Measurements from ENCODE around the gene ZNF451.

Gene ZNF451

DNA sequence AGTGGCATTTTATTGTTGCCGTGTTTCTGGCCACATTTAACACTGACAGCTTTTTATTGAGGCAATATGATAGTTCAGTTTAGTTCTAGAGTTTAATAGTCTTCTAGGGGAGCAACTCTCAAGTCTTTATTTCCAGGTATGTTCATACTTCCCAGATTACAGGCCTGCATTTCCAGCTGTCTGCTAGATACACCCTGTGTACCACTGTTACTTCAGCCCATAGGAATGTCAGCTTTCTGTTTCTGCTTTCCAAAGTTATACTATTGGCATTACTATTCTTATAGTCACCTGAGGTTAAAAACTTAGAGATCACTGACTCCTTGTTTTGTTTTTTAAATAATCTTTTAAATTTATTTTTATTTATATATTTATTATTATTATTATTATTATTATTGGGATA, 7.6 kb downstream of the ZNF451 start:
- DNase-seq = no peak

- no peak for DNase-seq
Measured at GRCh38 chr6:57102976-57103375, 13.0 kb downstream of the ZNF451 start.

DNA sequence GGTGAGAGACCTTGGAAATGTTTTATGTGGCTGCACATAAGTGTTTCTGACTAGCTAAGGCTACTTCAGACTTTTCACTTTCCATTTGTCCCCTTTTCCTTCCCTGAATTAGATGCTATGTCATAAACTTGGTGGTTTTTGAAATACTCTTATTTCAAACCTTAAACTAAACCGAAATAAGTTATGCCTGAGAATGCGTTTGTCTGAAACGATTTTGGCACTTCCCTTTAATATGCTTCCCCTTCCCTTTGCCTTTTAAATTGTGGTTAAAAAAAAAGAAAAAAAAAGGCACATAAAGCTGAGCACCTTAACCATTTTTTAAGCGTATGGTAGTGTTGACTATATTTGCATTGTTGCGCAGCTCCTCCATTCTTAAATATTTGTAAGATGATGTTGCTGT, 14.3 kb downstream of the ZNF451 start:
- no peak for DNase-seq

DNA sequence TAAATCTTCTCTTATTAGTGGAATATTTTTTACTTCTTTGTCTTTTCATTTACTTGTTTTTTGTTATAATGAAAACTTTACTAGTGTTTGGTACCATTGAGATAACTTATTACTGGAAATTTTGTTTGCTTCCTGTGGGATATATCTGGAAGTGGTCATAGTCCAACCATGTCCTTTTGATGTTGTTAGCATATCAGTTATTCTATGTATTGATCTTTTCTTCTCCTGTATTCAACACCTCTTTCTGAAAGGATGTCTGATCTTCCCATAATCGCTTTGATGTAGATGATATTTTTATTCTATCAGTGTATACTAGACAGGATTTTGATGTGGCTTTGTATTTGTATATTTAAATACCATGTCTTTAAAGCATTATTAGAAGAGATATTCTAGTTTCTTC, 17.0 kb downstream of the ZNF451 start:
- no peak for DNase-seq

- DNase-seq = no peak
Measured at GRCh38 chr6:57108691-57109090, 18.7 kb downstream of the ZNF451 start.

- DNase-seq = no peak
Measured at GRCh38 chr6:57109880-57110279, 19.9 kb downstream of the ZNF451 start.

GRCh38 chr6:57113105-57113504, 23.1 kb downstream of the ZNF451 start:
- no peak for DNase-seq

GRCh38 chr6:57116776-57117175, 26.8 kb downstream of the ZNF451 start:
- DNase-seq = no peak

GRCh38 chr6:57117796-57118195, 27.8 kb downstream of the ZNF451 start:
- no peak for DNase-seq

DNA sequence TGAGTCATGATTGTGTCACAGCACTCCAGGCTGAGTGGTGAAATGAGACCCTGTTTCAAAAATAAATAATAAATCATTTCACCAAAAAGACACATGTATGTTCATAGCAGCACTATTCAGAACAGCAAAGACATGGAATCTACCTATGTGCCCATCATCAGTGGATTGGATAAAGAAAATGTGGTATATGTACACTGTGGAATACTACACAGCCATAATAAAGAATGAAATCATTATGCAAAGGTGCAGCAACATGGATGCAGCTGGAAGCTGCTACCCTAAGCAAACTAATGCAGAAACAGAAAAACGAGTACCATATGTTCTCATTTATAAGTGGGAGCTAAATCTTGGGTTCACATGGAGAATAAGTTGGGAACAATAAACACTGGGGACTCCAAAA, 33.1 kb downstream of the ZNF451 start:
- no peak for DNase-seq

DNA sequence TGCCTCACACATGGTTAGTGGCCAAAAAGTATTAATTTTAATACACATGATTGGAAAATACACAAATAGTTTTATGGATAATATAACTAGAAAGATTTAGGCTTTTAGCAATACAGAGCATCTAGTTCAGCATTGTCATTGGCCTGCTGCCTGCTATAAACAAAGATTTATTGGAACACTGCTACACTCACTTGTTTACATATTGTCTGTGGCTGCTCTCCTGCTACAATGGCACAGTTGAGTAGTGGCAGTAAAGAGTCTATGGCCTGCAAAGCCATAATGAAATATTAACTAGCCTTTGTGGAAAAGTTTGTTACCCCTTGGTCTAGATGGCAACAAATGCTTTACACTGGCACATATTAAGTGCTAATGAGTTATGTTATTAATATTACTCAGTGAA, 37.8 kb downstream of the ZNF451 start:
- no peak for DNase-seq

- no peak for DNase-seq
Measured at GRCh38 chr6:57130661-57131177, 40.7 kb downstream of the ZNF451 start.

- no peak for DNase-seq
Measured at GRCh38 chr6:57134954-57135353, 45.0 kb downstream of the ZNF451 start.

DNA sequence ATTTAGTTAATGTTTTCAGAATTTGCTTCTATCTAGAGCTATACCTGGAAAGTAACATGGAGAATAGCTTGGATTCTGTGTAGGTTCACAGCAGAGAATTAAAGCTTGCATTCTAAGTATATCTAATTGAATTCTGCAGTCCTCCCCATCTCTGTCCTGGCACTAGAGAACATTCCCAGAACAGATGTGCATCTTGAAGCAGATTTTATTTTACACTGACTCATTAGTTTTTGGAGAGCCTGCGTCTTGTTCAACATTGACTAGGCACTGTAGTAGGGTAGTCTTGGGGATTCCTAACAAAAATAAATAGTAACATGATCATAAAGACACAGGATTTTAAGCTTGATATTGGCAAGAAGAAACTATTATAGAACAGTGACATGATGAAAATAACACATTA, 45.9 kb downstream of the ZNF451 start:
- no peak for DNase-seq

- DNase-seq = no peak
Measured at GRCh38 chr6:57137350-57137749, 47.4 kb downstream of the ZNF451 start.

- DNase-seq = no peak
Measured at GRCh38 chr6:57138026-57138425, 48.0 kb downstream of the ZNF451 start.

- no peak for DNase-seq
Measured at GRCh38 chr6:57141451-57142177, 51.6 kb downstream of the ZNF451 start.

DNA sequence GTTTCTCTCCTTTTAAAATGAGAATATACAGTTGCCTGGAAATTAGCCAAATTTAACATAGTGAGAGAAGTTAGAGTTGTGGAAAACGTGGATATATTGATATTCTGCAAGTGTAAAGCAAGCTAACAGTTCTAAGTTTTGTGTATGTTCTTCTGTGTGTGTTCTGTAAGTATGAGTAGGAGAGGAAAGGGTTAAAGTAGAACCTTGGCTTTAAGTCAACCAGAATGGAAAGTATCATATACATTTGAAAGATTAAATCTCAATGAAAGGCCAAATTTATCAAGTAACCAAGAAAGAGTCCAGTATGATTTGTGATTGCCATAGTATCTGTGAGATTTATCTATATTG, 52.2 kb downstream of the ZNF451 start:
- no peak for DNase-seq

- no peak for DNase-seq
Measured at GRCh38 chr6:57143690-57144089, 53.7 kb downstream of the ZNF451 start.

DNA sequence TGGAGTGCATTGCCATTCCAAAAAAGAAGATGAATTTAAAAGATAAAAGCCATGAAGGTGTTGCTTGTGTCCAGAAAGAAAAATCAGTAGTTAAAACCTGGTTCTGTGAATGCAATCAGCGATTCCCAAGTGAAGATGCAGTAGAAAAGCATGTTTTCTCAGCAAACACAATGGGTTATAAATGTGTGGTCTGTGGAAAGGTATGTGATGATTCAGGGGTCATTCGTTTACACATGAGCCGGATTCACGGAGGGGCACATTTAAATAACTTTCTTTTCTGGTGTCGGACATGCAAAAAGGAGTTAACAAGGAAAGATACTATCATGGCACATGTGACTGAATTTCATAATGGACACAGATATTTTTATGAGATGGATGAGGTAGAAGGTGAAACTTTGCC, 57.4 kb downstream of the ZNF451 start:
- no peak for DNase-seq

GRCh38 chr6:57147955-57148858, 58.2 kb downstream of the ZNF451 start:
- DNase-seq = no peak

GRCh38 chr6:57158658-57159057, 68.7 kb downstream of the ZNF451 start:
- no peak for DNase-seq

GRCh38 chr6:57159127-57159526, 69.1 kb downstream of the ZNF451 start:
- no peak for DNase-seq

DNA sequence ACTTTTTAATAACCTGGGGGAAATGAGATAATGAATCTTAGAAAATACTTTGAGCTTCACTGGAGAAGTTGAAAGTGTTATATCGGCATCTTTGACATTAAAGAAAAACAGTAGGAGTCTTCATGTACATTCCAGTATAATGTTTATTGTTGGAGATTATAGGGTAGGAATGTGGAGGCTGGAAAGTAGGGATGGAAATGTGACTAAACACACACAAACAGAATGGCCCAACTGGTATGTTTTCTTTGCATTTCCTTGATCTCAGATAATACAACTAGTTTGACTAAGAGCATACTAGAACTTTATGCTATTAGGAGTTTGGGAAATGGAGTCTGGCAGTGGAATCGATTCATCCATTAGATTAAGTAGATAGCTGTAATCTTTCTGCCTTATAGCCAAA, 72.0 kb downstream of the ZNF451 start:
- DNase-seq = no peak
